Panc1 (cell line): ENCODE data around the gene CACNA1C. TPM values are rescaled to one million over a fixed set of nuclear protein-coding genes. Genes with fewer than 3 reads are reported as not detected.

Experiments used
- ATAC-seq: fragments of 200-7000 bp; cut with Tn5 transposase; 2 replicates; pipeline ENCODE4 v1.9.1; 2020; ENCODE audit warnings: mild to moderate bottlenecking, moderate library complexity
- BruUV-seq: library from RNA; stranded (reverse); fragments of 400-500 nt; replicated peaks from 2 replicates; lab custom pipeline; 2021; lab: Mats Ljungman, UMichigan
- CTCF ChIA-PET: fragments of 300-600 bp; sonication (Branson Sonifier 250); formaldehyde crosslinking; loops from one replicate; lab custom pipeline; 2022; ENCODE audit warnings: antibody characterized with exemption; lab: Charles Lee
- POLR2A ChIA-PET: fragments of 300-600 bp; sonication (Branson Sonifier 250); formaldehyde crosslinking; loops from one replicate; lab custom pipeline; 2022; ENCODE audit warnings: antibody characterized with exemption; lab: Charles Lee
- DNase-seq: peaks from one replicate; pipeline ENCODE4 v3.0.0-alpha.2; 2010; ENCODE audit warnings: low read depth, low spot score
- H3K27ac ChIP-seq: 2 replicates; pipeline ENCODE4 v1.5.1; 2011; ENCODE audit warnings: mild to moderate bottlenecking, low read length, inconsistent platforms
- H3K27me3 ChIP-seq: fragments of 200-500 bp; sonication (Bioruptor generic); 2 replicates; pipeline ENCODE4 v1.6.0; 2014; ENCODE audit warnings: low read length, inconsistent platforms; ENCODE audit not compliant: control insufficient read depth, insufficient read depth
- H3K36me3 ChIP-seq: fragments of 200-500 bp; sonication (Bioruptor generic); 2 replicates; pipeline ENCODE4 v1.5.1; 2014; ENCODE audit warnings: inconsistent platforms, mild to moderate bottlenecking, low read length, moderate library complexity; ENCODE audit not compliant: control insufficient read depth, insufficient read depth
- H3K4me1 ChIP-seq: 2 replicates; pipeline ENCODE4 v1.5.1; 2011; ENCODE audit warnings: inconsistent platforms, mild to moderate bottlenecking, low read length, moderate library complexity; ENCODE audit not compliant: control insufficient read depth, insufficient read depth
- H3K4me3 ChIP-seq, 2 experiments: 2 replicates each; pipeline ENCODE4 v1.5.1; 2011 to 2012; ENCODE audit warnings: low read depth in 2 of 2, low read length in 2 of 2, mild to moderate bottlenecking in 2 of 2, inconsistent platforms in 1 of 2, moderate library complexity in 1 of 2
- H3K9me3 ChIP-seq: fragments of 200-500 bp; sonication (Bioruptor generic); 2 replicates; pipeline ENCODE4 v1.5.1; 2014; ENCODE audit warnings: low read depth, mild to moderate bottlenecking, inconsistent platforms, low read length, moderate library complexity; ENCODE audit not compliant: control insufficient read depth, insufficient read depth
- CTCF ChIP-seq: fragments of 450-650 bp; IDR thresholded peaks from 2 replicates; pipeline ENCODE4 v1.5.1; 2017; ENCODE audit warnings: mild to moderate bottlenecking
- POLR2AphosphoS5 ChIP-seq: IDR thresholded peaks from 2 replicates; pipeline ENCODE4 v1.6.1; 2012; ENCODE audit warnings: mild to moderate bottlenecking, low read depth, low read length, moderate library complexity
- REST ChIP-seq, 2 experiments: IDR thresholded peaks; 2 replicates each; pipeline ENCODE4 v1.6.1; 2011 to 2012; ENCODE audit warnings: low read depth in 2 of 2, control low read depth in 1 of 2, low read length in 1 of 2, mild to moderate bottlenecking in 1 of 2, moderate library complexity in 1 of 2; ENCODE audit not compliant: insufficient read depth in 1 of 2
- SIN3A ChIP-seq: IDR thresholded peaks from 2 replicates; pipeline ENCODE4 v1.6.1; 2012; ENCODE audit warnings: low read depth, mild to moderate bottlenecking, low read length, moderate library complexity, borderline replicate concordance; ENCODE audit not compliant: insufficient read depth
- TCF7L2 ChIP-seq: IDR thresholded peaks from 2 replicates; pipeline ENCODE4 v1.6.1; 2011; ENCODE audit warnings: mild to moderate bottlenecking, low read depth, low read length, inconsistent platforms
- in situ Hi-C: cut with HindIII; loops from 2 replicates; pipeline ENCODE4 v1.10.0; 2016; ENCODE audit warnings: low sequenced_read_pairs, low pct_unique_long_range_greater_than_20kb
- intact Hi-C: fragments of 100-400 bp; cut with micrococcal nuclease; formaldehyde crosslinking; loops from one replicate; pipeline ENCODE4 v1.10.0; 2022; ENCODE audit not compliant: unreplicated experiment
- total RNA-seq: library from RNA; stranded (reverse); gene quantifications from one replicate; pipeline ENCODE4 v1.2.1, GENCODE V29; 2021; ENCODE audit not compliant: unreplicated experiment

Gene CACNA1C
- total RNA-seq, 1 experiment from 2014 or later = 0.03 TPM

- ChIA-PET POLR2A (no interaction called here), CTCF (no interaction called here)
- Histone ChIP-seq H3K4me1 (no peaks in the 10 kb centered on the region), H3K9me3 (no peaks in the 10 kb centered on the region), H3K4me3 (no peak overlapping the region), H3K27me3 (no peaks in the 10 kb centered on the region), H3K27ac (no peak overlapping the region), H3K36me3 (no peaks in the 10 kb centered on the region)
- no peak for DNase-seq
- intact Hi-C loops (no loop called here), in situ Hi-C loops (no loop called here)
- BruUV-seq = no TSS peak
- ATAC-seq = no peak
- no peak for TF ChIP-seq TCF7L2
- no peak for TF ChIP-seq CTCF
- TF ChIP-seq SIN3A = no peak
- no peak for TF ChIP-seq REST (IDR thresholded peaks at IDR 0.05; ENCODE audit: insufficient read depth in 1 of 2, low read depth in 2 of 2, low read length in 1 of 2)
- no peak for TF ChIP-seq POLR2AphosphoS5
Measured at GRCh38 chr12:2338381-2338780, 285.6 kb downstream of the CACNA1C start.

GRCh38 chr12:2338991-2339431, 286.2 kb downstream of the CACNA1C start:
- Histone ChIP-seq H3K4me3 (no peak overlapping the region), H3K4me1 (no peaks in the 10 kb centered on the region), H3K9me3 (no peaks in the 10 kb centered on the region), H3K27me3 (no peaks in the 10 kb centered on the region), H3K27ac (no peak overlapping the region), H3K36me3 (no peaks in the 10 kb centered on the region)
- BruUV-seq = no TSS peak
- TF ChIP-seq TCF7L2 (no peak), REST (IDR thresholded peaks at IDR 0.05; ENCODE audit: insufficient read depth in 1 of 2, low read depth in 2 of 2, low read length in 1 of 2) (no peak), CTCF (no peak), POLR2AphosphoS5 (no peak), SIN3A (no peak)
- in situ Hi-C loops (no loop called here), intact Hi-C loops (no loop called here)
- ATAC-seq (no peak), DNase-seq (no peak)
- POLR2A ChIA-PET = no interaction called here
- CTCF ChIA-PET = interaction anchor here (0.6 kb wide), 1 partner anchor 177 kb away, joined by 3 read pairs; no protein-coding TSS in a partner anchor
